Endodermal cell (in vitro differentiated cells): ENCODE results near the gene BTBD10. TPM values are rescaled to one million over a fixed set of nuclear protein-coding genes. Genes with fewer than 3 reads are reported as not detected.

Experiments used
- DNase-seq: peaks from one replicate; pipeline ENCODE4 v3.0.0-alpha.2; 2017
- H3K27ac ChIP-seq: 2 replicates; pipeline ENCODE4 v1.5.1; 2013; ENCODE audit warnings: mild to moderate bottlenecking, low read depth, low read length, moderate library complexity
- H3K27me3 ChIP-seq: 2 replicates; pipeline ENCODE4 v1.6.1; 2013; ENCODE audit warnings: mild to moderate bottlenecking, low read length, moderate library complexity; ENCODE audit not compliant: insufficient read depth, control insufficient read depth, poor library complexity, severe bottlenecking
- H3K36me3 ChIP-seq: 2 replicates; pipeline ENCODE4 v1.7.0; 2013; ENCODE audit warnings: mild to moderate bottlenecking, low read length, moderate library complexity; ENCODE audit not compliant: control insufficient read depth, insufficient read depth
- H3K4me1 ChIP-seq: one replicate; pipeline ENCODE4 v1.7.0; 2013; ENCODE audit warnings: low read length; ENCODE audit not compliant: control insufficient read depth, insufficient read depth
- H3K4me3 ChIP-seq: 2 replicates; pipeline ENCODE4 v1.5.1; 2013; ENCODE audit warnings: mild to moderate bottlenecking, low read length, moderate library complexity
- H3K9ac ChIP-seq: 2 replicates; pipeline ENCODE4 v1.6.1; 2013; ENCODE audit warnings: mild to moderate bottlenecking, low read length, moderate library complexity; ENCODE audit not compliant: poor library complexity, severe bottlenecking; ENCODE audit errors: extremely low read depth
- H3K9me3 ChIP-seq: 2 replicates; pipeline ENCODE4 v1.6.1; 2013; ENCODE audit warnings: mild to moderate bottlenecking, low read length, moderate library complexity; ENCODE audit not compliant: control insufficient read depth
- H3K27ac Mint-ChIP-seq: 2 replicates; pipeline ENCODE4 v1.8.0; 2020; ENCODE audit warnings: mixed read lengths
- H3K27me3 Mint-ChIP-seq: 2 replicates; pipeline ENCODE4 v1.8.0; 2021; ENCODE audit warnings: mild to moderate bottlenecking, mixed read lengths; ENCODE audit not compliant: insufficient read depth
- H3K36me3 Mint-ChIP-seq: 2 replicates; pipeline ENCODE4 v1.8.0; 2020; ENCODE audit warnings: low read depth, mixed read lengths
- H3K4me1 Mint-ChIP-seq: 2 replicates; pipeline ENCODE4 v1.8.0; 2020; ENCODE audit warnings: mixed read lengths
- H3K4me3 Mint-ChIP-seq: 2 replicates; pipeline ENCODE4 v1.8.0; 2020; ENCODE audit warnings: mild to moderate bottlenecking, moderate library complexity, mixed read lengths
- H3K9me3 Mint-ChIP-seq: 2 replicates; pipeline ENCODE4 v1.8.0; 2020; ENCODE audit warnings: mild to moderate bottlenecking, mixed read lengths
- WGBS, 2 experiments: methylation state at CpG; one replicate each; pipeline versions ENCODE4 v1.1.5 to v1.1.7; 2013; ENCODE audit warnings: missing lambda C conversion rate in 2 of 2, mixed read lengths in 1 of 2; ENCODE audit not compliant: insufficient coverage in 1 of 2, insufficient read length in 1 of 2; 5-methylcytosine and 5-hydroxymethylcytosine counted together
- total RNA-seq, 2 donors: library from RNA; stranded (reverse); fragmentation: NEBNext Ultra II Directional in 1 of 2; extraction: Animal tissue kit (Norgen Biotek cat#: 25700) in 1 of 2; gene quantifications; 2 replicates in 1 of 2; 3 replicates in 1 of 2; pipeline ENCODE4 v1.2.1, GENCODE V29; 2021
- TF ChIP-seq, protein P1 (sequence below): fragments of 200-600 bp; sonication (generic); conservative IDR thresholded peaks from 2 replicates; pipeline ENCODE4 v1.5.0; 2021; ENCODE audit warnings: antibody characterized with exemption, mild to moderate bottlenecking

BTBD10 gene
- total RNA-seq, 2 donors from 2014 or later: 30.0 to 30.8 TPM

- TF ChIP-seq, protein P1, sequence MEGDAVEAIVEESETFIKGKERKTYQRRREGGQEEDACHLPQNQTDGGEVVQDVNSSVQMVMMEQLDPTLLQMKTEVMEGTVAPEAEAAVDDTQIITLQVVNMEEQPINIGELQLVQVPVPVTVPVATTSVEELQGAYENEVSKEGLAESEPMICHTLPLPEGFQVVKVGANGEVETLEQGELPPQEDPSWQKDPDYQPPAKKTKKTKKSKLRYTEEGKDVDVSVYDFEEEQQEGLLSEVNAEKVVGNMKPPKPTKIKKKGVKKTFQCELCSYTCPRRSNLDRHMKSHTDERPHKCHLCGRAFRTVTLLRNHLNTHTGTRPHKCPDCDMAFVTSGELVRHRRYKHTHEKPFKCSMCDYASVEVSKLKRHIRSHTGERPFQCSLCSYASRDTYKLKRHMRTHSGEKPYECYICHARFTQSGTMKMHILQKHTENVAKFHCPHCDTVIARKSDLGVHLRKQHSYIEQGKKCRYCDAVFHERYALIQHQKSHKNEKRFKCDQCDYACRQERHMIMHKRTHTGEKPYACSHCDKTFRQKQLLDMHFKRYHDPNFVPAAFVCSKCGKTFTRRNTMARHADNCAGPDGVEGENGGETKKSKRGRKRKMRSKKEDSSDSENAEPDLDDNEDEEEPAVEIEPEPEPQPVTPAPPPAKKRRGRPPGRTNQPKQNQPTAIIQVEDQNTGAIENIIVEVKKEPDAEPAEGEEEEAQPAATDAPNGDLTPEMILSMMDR: peak; percentile 82
- Histone ChIP-seq H3K4me1 (no peaks in the 10 kb centered on the region), H3K4me3 (no peak overlapping the region), H3K27me3 (no peaks in the 10 kb centered on the region), H3K9ac (no peak overlapping the region), H3K36me3 (no peaks in the 10 kb centered on the region), H3K9me3 (no peaks in the 10 kb centered on the region), H3K27ac (no peak overlapping the region)
- WGBS, 2 experiments: 86 to 97% methylated on average over 15 to 26 of the region's 26 CpGs
- Mint-ChIP-seq H3K4me3 (peak overlapping the region; percentile 56), H3K27me3 (peaks cover 7% of the 10 kb centered on the region), H3K27ac (peak overlapping the region; percentile 20), H3K9me3 (peaks cover 40% of the 10 kb centered on the region), H3K36me3 (peaks cover 1% of the 10 kb centered on the region), H3K4me1 (peaks cover 3% of the 10 kb centered on the region)
- DNase-seq: peak; percentile 97
These were observed 24.1 kb upstream of the BTBD10 start for GRCh38 chr11:13486926-13487660.

GRCh38 chr11:13480198-13480597 lies 17.2 kb upstream of the BTBD10 start:
- Mint-ChIP-seq H3K9me3 (peaks cover 51% of the 10 kb centered on the region), H3K36me3 (no peaks in the 10 kb centered on the region), H3K4me3 (no peak overlapping the region), H3K4me1 (no peaks in the 10 kb centered on the region), H3K27ac (no peak overlapping the region), H3K27me3 (peaks cover 13% of the 10 kb centered on the region)
- TF ChIP-seq, protein P1: no peak
- 89 to 96% methylated on average over 9 of the region's 9 CpGs for WGBS, 2 experiments
- no peak for DNase-seq
- no peaks in the 10 kb centered on the region for H3K27me3 ChIP-seq
- peaks cover 7% of the 10 kb centered on the region for H3K9me3 ChIP-seq
- no peak overlapping the region for H3K27ac ChIP-seq
- H3K36me3 ChIP-seq: no peaks in the 10 kb centered on the region
- no peak overlapping the region for H3K9ac ChIP-seq
- no peaks in the 10 kb centered on the region for H3K4me1 ChIP-seq
- H3K4me3 ChIP-seq: no peak overlapping the region

DNA sequence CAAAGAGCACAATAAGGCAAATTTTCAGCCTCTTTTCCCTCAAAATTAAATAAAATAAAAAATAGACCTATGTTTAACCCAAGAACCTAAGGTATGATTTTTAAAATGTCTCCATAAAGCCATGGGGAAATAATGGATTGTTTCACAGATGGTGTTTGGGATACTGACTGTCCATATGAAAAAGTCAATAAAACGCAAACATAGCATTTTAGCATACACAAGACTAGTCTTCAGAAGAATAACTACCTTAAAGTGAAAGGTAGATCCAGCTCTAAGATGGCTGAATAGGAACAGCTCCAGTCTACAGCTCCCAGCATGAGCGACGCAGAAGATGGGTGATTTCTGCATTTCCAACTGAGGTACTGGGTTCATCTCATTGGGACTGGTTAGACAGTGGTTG lies 16.7 kb upstream of the BTBD10 start:
- H3K4me3 Mint-ChIP-seq: no peak overlapping the region
- H3K4me1 ChIP-seq: no peaks in the 10 kb centered on the region
- H3K4me1 Mint-ChIP-seq: no peaks in the 10 kb centered on the region
- H3K27ac Mint-ChIP-seq: no peak overlapping the region
- H3K9ac ChIP-seq: no peak overlapping the region
- H3K9me3 Mint-ChIP-seq: peaks cover 47% of the 10 kb centered on the region
- H3K27me3 ChIP-seq: no peaks in the 10 kb centered on the region
- peaks cover 7% of the 10 kb centered on the region for H3K9me3 ChIP-seq
- TF ChIP-seq, protein P1: no peak
- H3K27me3 Mint-ChIP-seq: peaks cover 13% of the 10 kb centered on the region
- no peaks in the 10 kb centered on the region for H3K36me3 Mint-ChIP-seq
- 93 to 98% methylated on average over 2 to 3 of the region's 3 CpGs for WGBS, 2 experiments
- no peak for DNase-seq
- H3K36me3 ChIP-seq: no peaks in the 10 kb centered on the region
- H3K4me3 ChIP-seq: no peak overlapping the region
- no peak overlapping the region for H3K27ac ChIP-seq
